Astrocyte (in vitro differentiated cells and primary cell): ENCODE data around the gene FADS2. TPM values are rescaled to one million over a fixed set of nuclear protein-coding genes. Genes with fewer than 3 reads are reported as not detected.

Experiments
- DNase-seq: peaks from one replicate; pipeline ENCODE4 v3.0.0-alpha.2; 2010; ENCODE audit warnings: low read depth
- FAIRE-seq: peaks from 2 replicates; lab custom pipeline; 2011; peaks lifted over from hg19 to GRCh38; lab: Jason Lieb, UNC
- H2AFZ ChIP-seq: 2 replicates; pipeline ENCODE4 v1.6.0; 2012; ENCODE audit warnings: low read depth, low read length, inconsistent platforms
- H3K27ac ChIP-seq: 2 replicates; pipeline ENCODE4 v1.5.1; 2011; ENCODE audit warnings: low read depth, low read length, inconsistent platforms
- H3K27me3 ChIP-seq: 2 replicates; pipeline ENCODE4 v1.6.0; 2011; ENCODE audit warnings: low read length, inconsistent platforms; ENCODE audit not compliant: insufficient read depth
- H3K36me3 ChIP-seq: 2 replicates; pipeline ENCODE4 v1.5.1; 2011; ENCODE audit warnings: low read length, inconsistent platforms; ENCODE audit not compliant: insufficient read depth
- H3K4me1 ChIP-seq: 2 replicates; pipeline ENCODE4 v1.5.1; 2011; ENCODE audit warnings: low read length, inconsistent platforms; ENCODE audit not compliant: insufficient read depth
- H3K4me2 ChIP-seq: 2 replicates; pipeline ENCODE4 v1.6.0; 2012; ENCODE audit warnings: low read length, inconsistent platforms
- H3K4me3 ChIP-seq: 2 replicates; pipeline ENCODE4 v1.5.1; 2011; ENCODE audit warnings: low read depth, mild to moderate bottlenecking, low read length, inconsistent platforms; ENCODE audit not compliant: insufficient read depth
- H3K79me2 ChIP-seq: 2 replicates; pipeline ENCODE4 v1.6.0; 2012; ENCODE audit warnings: mild to moderate bottlenecking, low read length, inconsistent platforms; ENCODE audit not compliant: insufficient read depth
- H3K9ac ChIP-seq: 2 replicates; pipeline ENCODE4 v1.6.0; 2012; ENCODE audit warnings: mild to moderate bottlenecking, low read length, inconsistent platforms
- H3K9me3 ChIP-seq: 2 replicates; pipeline ENCODE4 v1.5.1; 2012; ENCODE audit warnings: low read depth, mild to moderate bottlenecking, low read length, inconsistent platforms; ENCODE audit not compliant: insufficient read depth
- H4K20me1 ChIP-seq: 2 replicates; pipeline ENCODE4 v1.6.0; 2012; ENCODE audit warnings: low read length, inconsistent platforms; ENCODE audit not compliant: insufficient read depth
- H3K27ac Mint-ChIP-seq: one replicate; pipeline ENCODE4 v1.8.0; 2021; ENCODE audit warnings: mild to moderate bottlenecking, mixed read lengths; ENCODE audit not compliant: unreplicated experiment
- H3K27me3 Mint-ChIP-seq: one replicate; pipeline ENCODE4 v1.8.0; 2021; ENCODE audit warnings: low read depth, mixed read lengths; ENCODE audit not compliant: unreplicated experiment
- H3K36me3 Mint-ChIP-seq: one replicate; pipeline ENCODE4 v1.8.0; 2021; ENCODE audit warnings: low read depth, mixed read lengths; ENCODE audit not compliant: unreplicated experiment
- H3K4me1 Mint-ChIP-seq: one replicate; pipeline ENCODE4 v1.8.0; 2021; ENCODE audit warnings: low read depth, mixed read lengths; ENCODE audit not compliant: unreplicated experiment
- H3K4me3 Mint-ChIP-seq: one replicate; pipeline ENCODE4 v1.8.0; 2021; ENCODE audit warnings: mild to moderate bottlenecking, moderate library complexity, mixed read lengths; ENCODE audit not compliant: unreplicated experiment
- H3K9me3 Mint-ChIP-seq: one replicate; pipeline ENCODE4 v1.8.0; 2021; ENCODE audit warnings: mild to moderate bottlenecking, mixed read lengths; ENCODE audit not compliant: unreplicated experiment
- EZH2 ChIP-seq: IDR thresholded peaks from 2 replicates; pipeline ENCODE4 v1.6.1; 2012; ENCODE audit warnings: mild to moderate bottlenecking, low read length, inconsistent platforms; ENCODE audit not compliant: insufficient read depth
- total RNA-seq: library from RNA; stranded (reverse); gene quantifications from 2 replicates; pipeline ENCODE4 v1.2.1, GENCODE V29; 2021
- TF ChIP-seq, protein P1 (sequence below): IDR thresholded peaks from 2 replicates; pipeline ENCODE4 v1.5.1; 2011; ENCODE audit warnings: low read depth, mild to moderate bottlenecking, inconsistent platforms, low read length, moderate library complexity; ENCODE audit not compliant: insufficient read depth

Gene FADS2
- total RNA-seq, 1 donor from 2014 or later, result 287 TPM

DNA sequence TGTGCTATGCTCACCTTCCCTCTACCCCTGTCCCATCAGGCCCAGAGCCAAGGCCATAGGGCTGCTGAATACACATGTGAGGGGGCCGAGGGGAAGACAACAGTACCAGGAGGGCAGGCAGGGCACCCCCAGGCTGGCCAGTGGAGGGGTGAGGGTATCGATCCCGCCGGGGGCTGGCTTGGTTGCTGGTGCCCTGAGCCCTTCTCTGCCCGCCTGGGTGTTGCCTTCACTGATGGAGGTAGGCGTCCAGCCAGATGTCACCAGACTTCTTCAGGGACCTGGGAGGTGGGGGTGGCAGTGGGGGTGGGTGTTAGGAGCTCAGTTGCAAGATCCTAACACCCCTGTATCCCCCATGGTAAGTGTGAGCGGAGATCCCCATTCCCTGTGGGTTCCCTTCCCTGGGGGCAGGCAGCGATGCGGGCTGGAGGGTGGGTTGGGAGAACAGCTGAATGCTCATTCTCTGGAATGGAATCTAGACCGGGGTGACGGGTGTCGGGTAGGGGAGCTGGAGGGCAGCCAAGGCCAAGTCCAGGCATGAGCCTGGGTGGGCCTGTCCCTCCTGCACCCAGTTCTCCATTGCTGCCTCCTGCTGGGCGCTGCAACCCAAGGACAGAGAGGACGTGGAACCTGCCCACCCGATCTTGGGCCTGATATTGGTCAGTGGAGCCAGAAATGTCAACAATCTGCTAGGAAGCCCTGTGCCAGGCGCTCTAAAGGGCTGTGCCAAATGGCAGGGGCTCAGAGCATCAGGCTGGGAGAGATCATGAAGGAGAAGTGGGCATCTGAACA is 45.7 kb downstream of the FADS2 start:
- Histone ChIP-seq H3K27me3 (no peaks in the 10 kb centered on the region), H3K9ac (no peak overlapping the region), H3K4me1 (peaks cover 9% of the 10 kb centered on the region), H3K79me2 (no peaks in the 10 kb centered on the region), H2AFZ (no peak overlapping the region), H3K36me3 (no peaks in the 10 kb centered on the region), H3K9me3 (no peaks in the 10 kb centered on the region), H3K4me3 (no peak overlapping the region), H3K27ac (no peak overlapping the region), H4K20me1 (no peaks in the 10 kb centered on the region), H3K4me2 (no peak overlapping the region)
- Mint-ChIP-seq H3K9me3 (peaks cover 3% of the 10 kb centered on the region), H3K4me3 (no peak overlapping the region), H3K27me3 (peaks cover 6% of the 10 kb centered on the region), H3K27ac (no peak overlapping the region), H3K4me1 (peaks cover 3% of the 10 kb centered on the region), H3K36me3 (peaks cover 20% of the 10 kb centered on the region)
- DNase-seq (no peak), FAIRE-seq (no peak)
- TF ChIP-seq, protein P1, sequence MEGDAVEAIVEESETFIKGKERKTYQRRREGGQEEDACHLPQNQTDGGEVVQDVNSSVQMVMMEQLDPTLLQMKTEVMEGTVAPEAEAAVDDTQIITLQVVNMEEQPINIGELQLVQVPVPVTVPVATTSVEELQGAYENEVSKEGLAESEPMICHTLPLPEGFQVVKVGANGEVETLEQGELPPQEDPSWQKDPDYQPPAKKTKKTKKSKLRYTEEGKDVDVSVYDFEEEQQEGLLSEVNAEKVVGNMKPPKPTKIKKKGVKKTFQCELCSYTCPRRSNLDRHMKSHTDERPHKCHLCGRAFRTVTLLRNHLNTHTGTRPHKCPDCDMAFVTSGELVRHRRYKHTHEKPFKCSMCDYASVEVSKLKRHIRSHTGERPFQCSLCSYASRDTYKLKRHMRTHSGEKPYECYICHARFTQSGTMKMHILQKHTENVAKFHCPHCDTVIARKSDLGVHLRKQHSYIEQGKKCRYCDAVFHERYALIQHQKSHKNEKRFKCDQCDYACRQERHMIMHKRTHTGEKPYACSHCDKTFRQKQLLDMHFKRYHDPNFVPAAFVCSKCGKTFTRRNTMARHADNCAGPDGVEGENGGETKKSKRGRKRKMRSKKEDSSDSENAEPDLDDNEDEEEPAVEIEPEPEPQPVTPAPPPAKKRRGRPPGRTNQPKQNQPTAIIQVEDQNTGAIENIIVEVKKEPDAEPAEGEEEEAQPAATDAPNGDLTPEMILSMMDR, result no peak
- TF ChIP-seq EZH2, result no peak

DNA sequence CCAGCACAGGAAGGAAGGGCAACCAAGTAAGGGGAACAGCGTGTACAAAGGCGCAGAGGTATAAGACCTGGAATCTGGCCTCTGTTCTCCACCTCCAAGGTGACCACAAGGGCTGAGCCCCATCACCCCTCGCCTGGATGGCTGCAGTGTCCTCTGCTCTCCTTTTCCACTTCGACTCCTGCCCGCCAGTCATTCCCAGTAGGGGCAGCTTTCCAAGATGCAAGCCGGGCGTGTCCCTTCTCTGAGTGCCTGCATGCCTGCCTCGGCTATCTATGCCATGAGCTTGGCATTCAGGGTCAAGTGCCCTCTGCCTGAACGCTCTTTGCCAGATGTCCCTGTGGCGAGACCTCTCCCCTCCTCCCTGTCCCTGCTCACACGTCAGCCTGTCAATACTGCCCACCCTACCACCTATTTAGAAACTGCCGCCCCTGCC is 46.3 kb downstream of the FADS2 start:
- Mint-ChIP-seq H3K27ac (no peak overlapping the region), H3K4me1 (peaks cover 3% of the 10 kb centered on the region), H3K4me3 (no peak overlapping the region), H3K9me3 (peaks cover 3% of the 10 kb centered on the region), H3K27me3 (peaks cover 6% of the 10 kb centered on the region), H3K36me3 (peaks cover 20% of the 10 kb centered on the region)
- H3K27me3 ChIP-seq, result no peaks in the 10 kb centered on the region
- TF ChIP-seq EZH2, result no peak
- TF ChIP-seq, protein P1, result no peak
- H3K4me3 ChIP-seq, result no peak overlapping the region
- H3K36me3 ChIP-seq, result no peaks in the 10 kb centered on the region
- H3K79me2 ChIP-seq, result no peaks in the 10 kb centered on the region
- no peak overlapping the region for H2AFZ ChIP-seq
- H4K20me1 ChIP-seq, result no peaks in the 10 kb centered on the region
- no peaks in the 10 kb centered on the region for H3K9me3 ChIP-seq
- H3K27ac ChIP-seq, result no peak overlapping the region
- H3K9ac ChIP-seq, result no peak overlapping the region
- DNase-seq, result no peak
- H3K4me1 ChIP-seq, result peaks cover 9% of the 10 kb centered on the region
- no peak for FAIRE-seq
- H3K4me2 ChIP-seq, result no peak overlapping the region

DNA sequence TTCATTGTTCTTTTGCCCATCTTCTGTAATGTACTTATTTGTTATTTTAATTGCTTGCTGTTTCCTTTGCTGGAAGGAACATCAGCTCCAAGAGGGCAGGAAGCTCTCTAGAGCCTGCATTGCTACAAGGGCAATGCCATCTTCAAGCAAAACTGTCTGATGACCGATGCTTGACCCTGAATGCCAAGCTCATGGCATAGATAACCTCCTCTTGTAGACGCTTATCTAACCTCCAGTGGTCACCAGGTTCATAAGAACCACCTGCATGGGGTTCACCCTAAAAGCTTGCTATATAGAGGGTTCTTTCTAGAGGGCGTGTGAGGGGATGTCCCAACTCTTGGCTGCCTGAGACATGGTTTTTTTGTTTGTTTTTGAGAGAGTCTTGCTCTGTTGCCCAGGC is 46.8 kb downstream of the FADS2 start:
- peaks cover 9% of the 10 kb centered on the region for H3K4me1 ChIP-seq
- peaks cover 3% of the 10 kb centered on the region for H3K4me1 Mint-ChIP-seq
- H3K4me3 ChIP-seq, result no peak overlapping the region
- no peaks in the 10 kb centered on the region for H3K9me3 ChIP-seq
- DNase-seq (no peak), FAIRE-seq (no peak)
- no peaks in the 10 kb centered on the region for H3K79me2 ChIP-seq
- H2AFZ ChIP-seq, result no peak overlapping the region
- H3K27ac ChIP-seq, result no peak overlapping the region
- no peak overlapping the region for H3K9ac ChIP-seq
- H3K27me3 Mint-ChIP-seq, result peaks cover 6% of the 10 kb centered on the region
- H3K36me3 ChIP-seq, result no peaks in the 10 kb centered on the region
- H3K36me3 Mint-ChIP-seq, result peaks cover 19% of the 10 kb centered on the region
- TF ChIP-seq EZH2, result no peak
- TF ChIP-seq, protein P1, result no peak
- H3K9me3 Mint-ChIP-seq, result peaks cover 3% of the 10 kb centered on the region
- H3K4me3 Mint-ChIP-seq, result no peak overlapping the region
- H3K27ac Mint-ChIP-seq, result no peak overlapping the region
- no peaks in the 10 kb centered on the region for H4K20me1 ChIP-seq
- H3K27me3 ChIP-seq, result no peaks in the 10 kb centered on the region
- H3K4me2 ChIP-seq, result no peak overlapping the region
